ENCODE measurements around the gene PMIS2. TPM values are rescaled to one million over a fixed set of nuclear protein-coding genes. Genes with fewer than 3 reads are reported as not detected.
"Not testable (repeated sequence)": the region's sequence is repeated elsewhere in the genome, so short reads cannot be mapped to it uniquely, and the experiment has no call there.

PMIS2 gene
- total RNA-seq, 1 experiment from 2014 or later, result not detected

GRCh38 chr19:35592226-35592625 lies 6.3 kb downstream of the PMIS2 start:
- Mint-ChIP-seq H3K36me3 (ENCODE audit: insufficient read depth, unreplicated experiment) (no peaks in the 10 kb centered on the region), H3K9me3 (ENCODE audit: unreplicated experiment) (peaks cover 11% of the 10 kb centered on the region), H3K4me3 (ENCODE audit: unreplicated experiment) (no peak overlapping the region), H3K27ac (ENCODE audit: unreplicated experiment) (no peak overlapping the region), H3K4me1 (ENCODE audit: low read depth, unreplicated experiment) (no peaks in the 10 kb centered on the region), H3K27me3 (ENCODE audit: insufficient read depth, unreplicated experiment) (peaks cover 2% of the 10 kb centered on the region)
- TF ChIP-seq, protein P1, sequence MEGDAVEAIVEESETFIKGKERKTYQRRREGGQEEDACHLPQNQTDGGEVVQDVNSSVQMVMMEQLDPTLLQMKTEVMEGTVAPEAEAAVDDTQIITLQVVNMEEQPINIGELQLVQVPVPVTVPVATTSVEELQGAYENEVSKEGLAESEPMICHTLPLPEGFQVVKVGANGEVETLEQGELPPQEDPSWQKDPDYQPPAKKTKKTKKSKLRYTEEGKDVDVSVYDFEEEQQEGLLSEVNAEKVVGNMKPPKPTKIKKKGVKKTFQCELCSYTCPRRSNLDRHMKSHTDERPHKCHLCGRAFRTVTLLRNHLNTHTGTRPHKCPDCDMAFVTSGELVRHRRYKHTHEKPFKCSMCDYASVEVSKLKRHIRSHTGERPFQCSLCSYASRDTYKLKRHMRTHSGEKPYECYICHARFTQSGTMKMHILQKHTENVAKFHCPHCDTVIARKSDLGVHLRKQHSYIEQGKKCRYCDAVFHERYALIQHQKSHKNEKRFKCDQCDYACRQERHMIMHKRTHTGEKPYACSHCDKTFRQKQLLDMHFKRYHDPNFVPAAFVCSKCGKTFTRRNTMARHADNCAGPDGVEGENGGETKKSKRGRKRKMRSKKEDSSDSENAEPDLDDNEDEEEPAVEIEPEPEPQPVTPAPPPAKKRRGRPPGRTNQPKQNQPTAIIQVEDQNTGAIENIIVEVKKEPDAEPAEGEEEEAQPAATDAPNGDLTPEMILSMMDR (IDR thresholded peaks at IDR 0.05; ENCODE audit: insufficient read depth in 1 of 2, low read depth in 1 of 2, low read length in 1 of 2, severe bottlenecking in 1 of 2, unreplicated experiment in 1 of 2), result peak; percentile 32 to 43
- Histone ChIP-seq H3K9me3 (no peaks in the 10 kb centered on the region), H3K36me3 (ENCODE audit: control insufficient read depth, insufficient read depth, low read length) (no peaks in the 10 kb centered on the region), H3K27me3 (replicated peaks; ENCODE audit: control insufficient read depth, insufficient read depth, low read length) (no peaks in the 10 kb centered on the region), H3K4me3 (ENCODE audit: low read depth, low read length) (no peak overlapping the region), H3K4me1 (no peaks in the 10 kb centered on the region)
- ChIA-PET CTCF (interaction anchor here (0.6 to 0.8 kb wide), 2 partner anchors 29 to 82 kb away, joined by 5 to 11 read pairs; partner anchors contain the start of gene ATP4A), POLR2A (no interaction called here)
- peak in 1 of 2 experiments; percentile 32 for DNase-seq
- BruUV-seq (replicated peaks), result no TSS peak
- intact Hi-C loops (cut with micrococcal nuclease; ENCODE audit: unreplicated experiment), result no loop called here

GRCh38 chr19:35595026-35595425 lies 9.1 kb downstream of the PMIS2 start:
- H3K4me1 Mint-ChIP-seq (ENCODE audit: low read depth, unreplicated experiment); BruUV-seq (replicated peaks); DNase-seq; H3K4me3 ChIP-seq (ENCODE audit: low read depth, low read length); H3K9me3 ChIP-seq; H3K36me3 ChIP-seq (ENCODE audit: control insufficient read depth, insufficient read depth, low read length); H3K4me3 Mint-ChIP-seq (ENCODE audit: unreplicated experiment); H3K27ac Mint-ChIP-seq (ENCODE audit: unreplicated experiment); CTCF ChIA-PET; H3K27me3 Mint-ChIP-seq (ENCODE audit: insufficient read depth, unreplicated experiment); H3K36me3 Mint-ChIP-seq (ENCODE audit: insufficient read depth, unreplicated experiment); intact Hi-C loops (cut with micrococcal nuclease; ENCODE audit: unreplicated experiment); H3K27me3 ChIP-seq (replicated peaks; ENCODE audit: control insufficient read depth, insufficient read depth, low read length): not testable (repeated sequence)
- POLR2A ChIA-PET, result interaction anchor here (0.7 kb wide), 1 partner anchor 9 kb away, joined by 3 read pairs; no protein-coding TSS in a partner anchor
- peaks cover 11% of the 10 kb centered on the region for H3K4me1 ChIP-seq
- peaks cover 13% of the 10 kb centered on the region for H3K9me3 Mint-ChIP-seq (ENCODE audit: unreplicated experiment)

DNA sequence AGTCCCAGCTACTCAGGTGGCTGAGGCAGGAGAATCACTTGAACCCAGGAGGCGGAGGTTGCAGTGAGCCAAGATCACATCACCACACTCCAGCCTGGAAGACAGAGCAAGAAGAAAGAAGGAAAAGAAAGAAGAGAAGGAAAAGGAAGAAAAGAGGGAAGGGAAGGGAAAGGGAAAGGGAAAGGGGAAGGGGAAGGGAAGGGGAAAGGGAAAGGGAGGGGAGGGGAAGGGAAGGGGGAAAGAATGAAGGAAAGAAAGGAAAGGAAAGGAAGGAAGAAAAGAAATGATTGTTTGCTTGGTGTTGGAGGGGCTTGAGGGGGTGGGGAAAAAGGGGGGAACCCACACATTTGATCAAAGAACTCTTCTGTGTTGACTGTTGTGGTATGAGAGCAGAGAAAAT lies 10.0 kb downstream of the PMIS2 start:
- H3K27me3 Mint-ChIP-seq (ENCODE audit: insufficient read depth, unreplicated experiment), result no peaks in the 10 kb centered on the region
- Histone ChIP-seq H3K4me3 (ENCODE audit: low read depth, low read length) (no peak overlapping the region), H3K9me3 (no peaks in the 10 kb centered on the region), H3K4me1 (peaks cover 11% of the 10 kb centered on the region), H3K36me3 (ENCODE audit: control insufficient read depth, insufficient read depth, low read length) (no peaks in the 10 kb centered on the region), H3K27me3 (replicated peaks; ENCODE audit: control insufficient read depth, insufficient read depth, low read length) (no peaks in the 10 kb centered on the region)
- peaks cover 9% of the 10 kb centered on the region for H3K4me1 Mint-ChIP-seq (ENCODE audit: low read depth, unreplicated experiment)
- no peaks in the 10 kb centered on the region for H3K36me3 Mint-ChIP-seq (ENCODE audit: insufficient read depth, unreplicated experiment)
- DNase-seq, result no peak
- H3K27ac Mint-ChIP-seq (ENCODE audit: unreplicated experiment), result no peak overlapping the region
- ChIA-PET POLR2A (no interaction called here), CTCF (no interaction called here)
- BruUV-seq (replicated peaks), result no TSS peak
- TF ChIP-seq, protein P1 (IDR thresholded peaks at IDR 0.05; ENCODE audit: insufficient read depth in 1 of 2, low read depth in 1 of 2, low read length in 1 of 2, severe bottlenecking in 1 of 2, unreplicated experiment in 1 of 2), result no peak
- H3K4me3 Mint-ChIP-seq (ENCODE audit: unreplicated experiment), result no peak overlapping the region
- peaks cover 13% of the 10 kb centered on the region for H3K9me3 Mint-ChIP-seq (ENCODE audit: unreplicated experiment)
- intact Hi-C loops (cut with micrococcal nuclease; ENCODE audit: unreplicated experiment), result no loop called here
